Testis (tissue), 3 donors: ENCODE data around the gene ZBTB48. TPM values are rescaled to one million over a fixed set of nuclear protein-coding genes. Genes with fewer than 3 reads are reported as not detected.
"Not testable (repeated sequence)": the region's sequence is repeated elsewhere in the genome, so short reads cannot be mapped to it uniquely, and the experiment has no call there.

Source experiments
- DNase-seq: peaks from one replicate; pipeline ENCODE4 v3.0.0-alpha.2; 2019
- H3K27ac ChIP-seq, 2 donors: fragments of 200-600 bp; sonication (generic); one replicate each; pipeline ENCODE4 v1.5.1; 2019
- H3K27me3 ChIP-seq: fragments of 200-600 bp; sonication (generic); one replicate; pipeline ENCODE4 v1.5.1; 2019
- H3K36me3 ChIP-seq: fragments of 200-600 bp; sonication (generic); one replicate; pipeline ENCODE4 v1.5.1; 2017; ENCODE audit warnings: low read depth; ENCODE audit errors: missing control alignments
- H3K4me1 ChIP-seq: fragments of 200-600 bp; sonication (generic); one replicate; pipeline ENCODE4 v1.5.1; 2019
- H3K4me3 ChIP-seq, 2 donors: fragments of 200-600 bp; sonication (generic); one replicate each; pipeline ENCODE4 v1.5.1; 2017 to 2019
- H3K9me3 ChIP-seq: fragments of 200-600 bp; sonication (generic); one replicate; pipeline ENCODE4 v1.5.1; 2017
- CTCF ChIP-seq, 3 experiments: fragments of 450-650 bp in 2 of 3; fragments of 200-600 bp in 1 of 3; sonication (generic) in 1 of 3; IDR thresholded peaks; one replicate each; pipeline ENCODE4 v1.5.1; 2016 to 2019; ENCODE audit warnings: antibody characterized with exemption in 3 of 3, mild to moderate bottlenecking in 2 of 3, moderate library complexity in 1 of 3
- POLR2A ChIP-seq: fragments of 450-650 bp; IDR thresholded peaks from one replicate; pipeline ENCODE4 v1.6.1; 2017; ENCODE audit warnings: antibody characterized with exemption, mild to moderate bottlenecking, moderate library complexity
- WGBS, 2 donors: methylation state at CpG; one replicate each; pipeline ENCODE4 v1.1.5; 2018; 5-methylcytosine and 5-hydroxymethylcytosine counted together
- intact Hi-C: fragments of 100-400 bp; cut with DNase I; formaldehyde crosslinking; loops from one replicate; pipeline ENCODE4 v1.15.1; 2023; ENCODE audit warnings: low total_unique reads
- polyA plus RNA-seq: library from polyadenylated mRNA; stranded (reverse); fragments of 350-450 nt; fragmentation: Illumina TruSeq; extraction: RNeasy Lipid Tissue Mini Kit (QIAGEN cat#74804); gene quantifications from one replicate; pipeline ENCODE4 v1.2.3, GENCODE V29; 2014; ENCODE audit warnings: low read depth, low replicate concordance; ENCODE audit not compliant: insufficient read depth
- total RNA-seq, 2 donors: library from RNA; depleted of rRNA; stranded (reverse); fragments of >200 nt; gene quantifications; one replicate each; pipeline ENCODE4 v1.2.3, GENCODE V29; 2016

ZBTB48 gene
- total and polyA plus RNA-seq, 3 donors from 2014 or later: 58.9 to 80.7 (median 70.7) TPM

- H3K9me3 ChIP-seq: no peaks in the 10 kb centered on the region
- TF ChIP-seq POLR2A (no peak), CTCF (IDR thresholded peaks at IDR 0.05) (peak; percentile 30 to 37 (median 30))
- H3K4me1 ChIP-seq: peaks cover 7% of the 10 kb centered on the region
- H3K4me3 ChIP-seq: no peak overlapping the region
- H3K27ac ChIP-seq: no peak overlapping the region
- DNase-seq: peak; percentile 66
- intact Hi-C loops: loop anchor here (5.0 kb wide), 1 partner anchor 52 kb away; no protein-coding TSS in a partner anchor
- 76 to 82% methylated on average over 10 to 29 of the region's 29 CpGs for WGBS, 2 donors
- no peaks in the 10 kb centered on the region for H3K27me3 ChIP-seq
- H3K36me3 ChIP-seq: no peaks in the 10 kb centered on the region
These were observed 54.7 kb downstream of the ZBTB48 start for GRCh38 chr1:6634371-6635052.

DNA sequence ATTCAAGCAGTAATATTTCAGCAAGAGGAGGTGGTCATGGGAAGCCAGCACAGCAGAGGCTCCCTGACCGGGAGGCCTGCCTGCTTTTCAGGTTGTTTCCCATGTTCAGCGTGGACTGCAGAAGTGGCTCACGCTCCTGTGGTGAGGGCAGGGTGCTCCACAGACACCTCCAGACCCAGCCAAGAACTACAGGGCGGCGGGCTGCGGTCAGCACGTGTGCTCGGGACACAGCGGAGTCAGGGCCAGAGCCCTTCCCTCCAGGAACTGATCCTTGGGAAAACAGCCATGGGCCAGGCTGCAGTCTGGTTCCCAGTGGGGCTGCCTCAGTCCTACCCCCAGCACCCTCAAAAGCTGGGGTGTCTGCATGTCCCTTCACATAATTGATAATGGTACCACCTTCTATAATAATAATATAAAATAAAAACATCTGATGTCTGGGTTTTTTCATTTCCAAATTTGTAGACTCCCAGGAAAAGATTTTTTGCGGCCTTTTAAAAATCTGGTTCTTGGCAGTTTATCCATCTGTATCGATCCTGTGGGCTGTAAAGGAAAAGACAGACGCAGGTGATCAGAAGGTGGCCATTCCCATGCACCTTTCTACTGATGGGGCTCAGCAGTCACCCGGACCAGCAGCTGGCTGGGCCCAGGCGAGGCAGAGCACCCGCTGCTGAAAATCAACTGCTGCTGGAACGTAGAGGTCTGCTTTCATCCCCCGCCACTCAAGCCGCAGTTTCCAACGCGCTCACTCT lies 55.5 kb downstream of the ZBTB48 start:
- H3K9me3 ChIP-seq: no peaks in the 10 kb centered on the region
- peak; percentile 53 for DNase-seq
- no peak overlapping the region for H3K27ac ChIP-seq
- peaks cover 7% of the 10 kb centered on the region for H3K4me1 ChIP-seq
- H3K27me3 ChIP-seq: no peaks in the 10 kb centered on the region
- H3K36me3 ChIP-seq: no peaks in the 10 kb centered on the region
- intact Hi-C loops: no loop called here
- TF ChIP-seq POLR2A (no peak), CTCF (IDR thresholded peaks at IDR 0.05) (no peak)
- 78 to 80% methylated on average over 17 to 20 of the region's 20 CpGs for whole genome bisulfite sequencing, 2 donors
- H3K4me3 ChIP-seq: no peak overlapping the region

DNA sequence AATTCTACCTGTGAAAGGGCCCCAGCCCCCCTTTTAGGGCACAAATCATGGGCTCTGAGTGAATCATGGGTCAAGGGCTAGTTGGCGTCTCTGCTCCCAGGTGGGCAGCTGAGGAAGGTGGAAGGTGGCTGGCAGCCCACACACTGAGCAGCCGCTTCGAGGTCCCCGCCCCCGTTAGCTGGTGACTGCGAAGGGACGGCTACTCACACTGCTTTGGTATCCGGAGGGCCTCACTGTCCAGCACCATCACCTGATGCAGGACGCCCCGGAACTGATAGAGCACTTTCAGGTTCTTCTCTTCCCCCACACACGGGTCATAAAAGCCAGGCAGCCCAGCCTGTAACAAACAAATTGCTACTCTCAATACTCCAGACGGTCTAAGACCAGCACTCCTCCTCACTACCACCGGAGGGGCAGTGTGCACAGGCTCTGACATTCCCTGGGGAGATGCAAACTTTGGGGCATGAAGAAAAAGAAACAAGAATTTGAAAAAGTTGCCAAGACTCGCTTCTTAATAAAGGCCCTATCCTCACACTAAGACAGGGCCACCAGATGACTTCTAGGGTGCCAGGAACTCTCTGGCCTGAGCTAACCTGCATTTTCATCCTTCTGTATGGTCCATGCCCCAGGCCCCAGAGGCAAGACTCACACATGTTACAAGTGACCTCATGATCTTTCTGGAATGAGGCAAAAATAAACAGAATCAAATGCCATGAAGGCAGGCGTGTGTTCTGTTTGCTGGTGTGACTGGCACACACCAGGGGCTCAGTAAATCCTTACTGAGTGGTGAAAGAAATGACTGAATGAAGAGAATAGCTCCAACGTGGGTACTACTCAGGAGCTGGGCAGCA lies 56.3 kb downstream of the ZBTB48 start:
- no peaks in the 10 kb centered on the region for H3K9me3 ChIP-seq
- H3K4me1 ChIP-seq: peaks cover 7% of the 10 kb centered on the region
- no peak overlapping the region for H3K27ac ChIP-seq
- no peaks in the 10 kb centered on the region for H3K27me3 ChIP-seq
- TF ChIP-seq POLR2A (no peak), CTCF (IDR thresholded peaks at IDR 0.05) (no peak)
- no peak overlapping the region for H3K4me3 ChIP-seq
- 67 to 76% methylated on average over 13 to 16 of the region's 16 CpGs for WGBS, 2 donors
- H3K36me3 ChIP-seq: no peaks in the 10 kb centered on the region
- DNase-seq: no peak
- intact Hi-C loops: no loop called here

DNA sequence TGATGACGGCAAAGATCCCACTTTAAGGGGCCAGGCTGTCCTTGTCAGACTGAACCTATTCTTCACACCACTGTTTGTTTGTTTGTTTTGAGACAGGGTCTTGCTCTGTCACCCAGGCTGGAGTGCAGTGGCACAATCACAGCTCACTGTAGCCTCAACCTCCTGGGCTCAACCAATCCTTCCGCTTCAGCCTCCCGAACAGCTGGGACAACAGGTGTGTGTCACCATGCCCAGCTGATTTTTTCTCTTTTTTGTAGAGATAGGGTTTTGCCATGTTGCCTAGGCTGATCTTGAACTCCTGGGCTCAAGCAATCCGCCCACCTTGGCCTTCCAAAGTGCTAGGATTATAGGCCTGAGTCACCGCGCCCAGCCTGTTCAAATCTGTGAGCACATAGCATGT lies 57.0 kb downstream of the ZBTB48 start:
- H3K27me3 ChIP-seq, H3K9me3 ChIP-seq, H3K4me3 ChIP-seq, H3K27ac ChIP-seq, H3K4me1 ChIP-seq, H3K36me3 ChIP-seq, intact Hi-C loops, DNase-seq: not testable (repeated sequence)
- WGBS, 2 donors: 93 to 98% methylated on average over 6 of the region's 6 CpGs

GRCh38 chr1:6637770-6638169 lies 58.0 kb downstream of the ZBTB48 start:
- no peak for DNase-seq
- Histone ChIP-seq H3K36me3 (no peaks in the 10 kb centered on the region), H3K27me3 (no peaks in the 10 kb centered on the region), H3K9me3 (no peaks in the 10 kb centered on the region), H3K4me3 (no peak overlapping the region), H3K4me1 (peaks cover 7% of the 10 kb centered on the region), H3K27ac (peak overlapping the region in 1 of 2 donors; percentile 27)
- WGBS, 2 donors: 90 to 95% methylated on average over 9 of the region's 9 CpGs
- intact Hi-C loops: no loop called here
- no peak for TF ChIP-seq CTCF (IDR thresholded peaks at IDR 0.05)
- no peak for TF ChIP-seq POLR2A
